ENCODE results near the gene SLC28A1.

The SLC28A1 gene

DNA sequence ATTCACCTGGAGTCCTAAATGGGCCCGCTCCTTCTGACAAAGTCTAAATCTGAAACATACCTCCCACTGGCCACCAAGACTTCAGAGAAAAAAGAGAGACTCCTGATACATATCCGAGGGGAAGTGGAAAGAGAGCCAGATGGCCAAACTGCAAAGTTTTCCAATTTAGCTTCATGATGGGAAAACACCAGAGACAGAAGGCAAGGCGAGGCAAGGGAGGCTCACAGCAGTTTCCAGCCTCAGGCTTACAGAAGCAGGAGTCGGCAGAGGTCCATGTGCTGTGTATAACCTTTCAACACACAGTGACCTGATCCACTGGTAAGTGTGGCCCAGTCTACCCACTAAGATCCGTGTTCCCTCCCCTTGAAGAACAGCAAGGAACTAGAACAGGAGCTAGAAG lies 67.3 kb downstream of the SLC28A1 start:
- H4K20me1 ChIP-seq (ENCODE audit: low read depth, low read length), result no peaks in the 10 kb centered on the region
- H3K9ac ChIP-seq (ENCODE audit: low read length), result no peak overlapping the region
- no peaks in the 10 kb centered on the region for H3K27me3 ChIP-seq (ENCODE audit: low read length)
- TF ChIP-seq, protein P1, sequence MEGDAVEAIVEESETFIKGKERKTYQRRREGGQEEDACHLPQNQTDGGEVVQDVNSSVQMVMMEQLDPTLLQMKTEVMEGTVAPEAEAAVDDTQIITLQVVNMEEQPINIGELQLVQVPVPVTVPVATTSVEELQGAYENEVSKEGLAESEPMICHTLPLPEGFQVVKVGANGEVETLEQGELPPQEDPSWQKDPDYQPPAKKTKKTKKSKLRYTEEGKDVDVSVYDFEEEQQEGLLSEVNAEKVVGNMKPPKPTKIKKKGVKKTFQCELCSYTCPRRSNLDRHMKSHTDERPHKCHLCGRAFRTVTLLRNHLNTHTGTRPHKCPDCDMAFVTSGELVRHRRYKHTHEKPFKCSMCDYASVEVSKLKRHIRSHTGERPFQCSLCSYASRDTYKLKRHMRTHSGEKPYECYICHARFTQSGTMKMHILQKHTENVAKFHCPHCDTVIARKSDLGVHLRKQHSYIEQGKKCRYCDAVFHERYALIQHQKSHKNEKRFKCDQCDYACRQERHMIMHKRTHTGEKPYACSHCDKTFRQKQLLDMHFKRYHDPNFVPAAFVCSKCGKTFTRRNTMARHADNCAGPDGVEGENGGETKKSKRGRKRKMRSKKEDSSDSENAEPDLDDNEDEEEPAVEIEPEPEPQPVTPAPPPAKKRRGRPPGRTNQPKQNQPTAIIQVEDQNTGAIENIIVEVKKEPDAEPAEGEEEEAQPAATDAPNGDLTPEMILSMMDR (IDR thresholded peaks at IDR 0.05; ENCODE audit: insufficient read depth, low read length, poor library complexity, severe bottlenecking), result no peak
- TF ChIP-seq EZH2phosphoT487 (conservative IDR thresholded peaks at IDR 0.05; ENCODE audit: low read length), result no peak
- no peaks in the 10 kb centered on the region for H3K36me3 ChIP-seq (ENCODE audit: low read length)
- H3K27ac ChIP-seq (ENCODE audit: low read depth, low read length), result no peak overlapping the region
- H3K4me2 ChIP-seq (ENCODE audit: low read depth, low read length, poor library complexity, severe bottlenecking), result no peak overlapping the region
- no peak overlapping the region for H2AFZ ChIP-seq (ENCODE audit: low read depth, low read length, severe bottlenecking)
- H3K79me2 ChIP-seq (ENCODE audit: insufficient read depth, low read length), result no peaks in the 10 kb centered on the region
- H3F3A ChIP-seq (ENCODE audit: insufficient read depth), result no peaks in the 10 kb centered on the region
- no peaks in the 10 kb centered on the region for H3K9me2 ChIP-seq (replicated peaks; ENCODE audit: insufficient read depth, low read length)
- no peak overlapping the region for H3K4me3 ChIP-seq (ENCODE audit: insufficient read depth, low read length, poor library complexity, severe bottlenecking)
- no peaks in the 10 kb centered on the region for H3K9me3 ChIP-seq (ENCODE audit: insufficient read depth, low read length)

DNA sequence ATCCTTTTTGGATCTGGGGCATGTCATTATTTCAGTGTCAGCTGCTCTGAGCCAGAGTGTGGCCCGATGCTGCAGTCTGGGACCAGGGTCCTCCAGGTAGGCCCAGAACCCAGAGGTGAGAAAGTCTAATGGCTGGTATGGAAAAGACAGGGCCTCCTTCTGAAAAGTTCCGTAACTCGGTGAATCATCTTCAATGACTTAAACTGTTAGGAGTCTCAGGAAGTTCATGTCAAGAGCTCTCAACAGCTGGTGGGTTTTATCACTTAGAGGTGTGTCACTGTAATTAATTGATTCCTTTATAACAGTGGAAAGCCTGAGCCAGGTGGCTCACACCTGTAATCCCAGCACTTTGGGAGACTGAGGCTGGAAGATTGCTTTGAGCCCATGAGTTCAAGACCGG lies 68.7 kb downstream of the SLC28A1 start:
- Histone ChIP-seq H2AFZ (ENCODE audit: low read depth, low read length, severe bottlenecking) (no peak overlapping the region), H3K36me3 (ENCODE audit: low read length) (no peaks in the 10 kb centered on the region), H3K4me3 (ENCODE audit: insufficient read depth, low read length, poor library complexity, severe bottlenecking) (no peak overlapping the region), H3K79me2 (ENCODE audit: insufficient read depth, low read length) (no peaks in the 10 kb centered on the region), H3K4me2 (ENCODE audit: low read depth, low read length, poor library complexity, severe bottlenecking) (no peak overlapping the region), H3F3A (ENCODE audit: insufficient read depth) (no peaks in the 10 kb centered on the region), H3K27me3 (ENCODE audit: low read length) (no peaks in the 10 kb centered on the region), H3K9ac (ENCODE audit: low read length) (no peak overlapping the region), H3K27ac (ENCODE audit: low read depth, low read length) (no peak overlapping the region), H3K9me3 (ENCODE audit: insufficient read depth, low read length) (no peaks in the 10 kb centered on the region), H3K9me2 (replicated peaks; ENCODE audit: insufficient read depth, low read length) (no peaks in the 10 kb centered on the region), H4K20me1 (ENCODE audit: low read depth, low read length) (no peaks in the 10 kb centered on the region)
- TF ChIP-seq, protein P1 (IDR thresholded peaks at IDR 0.05; ENCODE audit: insufficient read depth, low read length, poor library complexity, severe bottlenecking), result no peak
- TF ChIP-seq EZH2phosphoT487 (conservative IDR thresholded peaks at IDR 0.05; ENCODE audit: low read length), result no peak

DNA sequence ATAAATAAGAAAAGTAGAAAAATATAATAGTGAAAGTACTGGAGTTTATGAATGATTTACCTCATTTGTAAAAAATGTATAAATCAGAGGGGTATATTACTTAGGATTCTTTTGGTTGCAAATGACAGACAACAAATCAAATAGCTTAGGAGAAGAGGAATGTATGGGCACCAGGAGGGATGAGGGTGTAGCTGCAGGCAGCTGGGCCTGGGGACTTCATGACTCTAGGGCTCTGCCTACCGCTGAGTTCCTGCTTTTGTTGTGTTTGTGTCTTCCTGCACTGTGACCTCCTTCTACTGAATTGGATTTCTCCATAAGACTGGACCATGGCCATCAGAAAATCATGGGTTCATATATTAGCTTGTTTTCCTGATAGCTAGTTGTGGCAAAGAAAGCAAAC lies 69.3 kb downstream of the SLC28A1 start:
- H3K9ac ChIP-seq (ENCODE audit: low read length), result no peak overlapping the region
- H3F3A ChIP-seq (ENCODE audit: insufficient read depth), result no peaks in the 10 kb centered on the region
- H3K9me2 ChIP-seq (replicated peaks; ENCODE audit: insufficient read depth, low read length), result no peaks in the 10 kb centered on the region
- no peak overlapping the region for H3K27ac ChIP-seq (ENCODE audit: low read depth, low read length)
- H4K20me1 ChIP-seq (ENCODE audit: low read depth, low read length), result no peaks in the 10 kb centered on the region
- no peaks in the 10 kb centered on the region for H3K79me2 ChIP-seq (ENCODE audit: insufficient read depth, low read length)
- H3K4me2 ChIP-seq (ENCODE audit: low read depth, low read length, poor library complexity, severe bottlenecking), result no peak overlapping the region
- no peak for TF ChIP-seq EZH2phosphoT487 (conservative IDR thresholded peaks at IDR 0.05; ENCODE audit: low read length)
- TF ChIP-seq, protein P1 (IDR thresholded peaks at IDR 0.05; ENCODE audit: insufficient read depth, low read length, poor library complexity, severe bottlenecking), result no peak
- H3K4me3 ChIP-seq (ENCODE audit: insufficient read depth, low read length, poor library complexity, severe bottlenecking), result no peak overlapping the region
- no peaks in the 10 kb centered on the region for H3K27me3 ChIP-seq (ENCODE audit: low read length)
- H2AFZ ChIP-seq (ENCODE audit: low read depth, low read length, severe bottlenecking), result no peak overlapping the region
- H3K36me3 ChIP-seq (ENCODE audit: low read length), result no peaks in the 10 kb centered on the region
- H3K9me3 ChIP-seq (ENCODE audit: insufficient read depth, low read length), result no peaks in the 10 kb centered on the region

Data from SU-DHL-6 (cell line).